Gastrocnemius medialis (tissue), 4 donors: ENCODE results near the gene SOX15.
A peak's percentile ranks its signal among the peaks of the same experiment; 100 is the strongest.

Experiments used
- CTCF ChIP-seq, 5 experiments: fragments of 450-650 bp in 3 of 5; fragments of 200-600 bp in 2 of 5; sonication (generic) in 2 of 5; IDR thresholded peaks in 4 of 5; conservative IDR thresholded peaks in 1 of 5; 1 replicate in 4 of 5; 2 replicates in 1 of 5; pipeline ENCODE4 v1.5.1; 2016 to 2019; ENCODE audit warnings: antibody characterized with exemption in 5 of 5, mild to moderate bottlenecking in 3 of 5, moderate library complexity in 3 of 5
- POLR2A ChIP-seq, 2 donors: fragments of 450-650 bp; IDR thresholded peaks; one replicate each; pipeline ENCODE4 v1.6.1; 2017; ENCODE audit warnings: antibody characterized with exemption in 2 of 2, mild to moderate bottlenecking in 2 of 2, moderate library complexity in 2 of 2

- TF ChIP-seq CTCF (IDR thresholded peaks at IDR 0.05 in 4 of 5, conservative IDR thresholded peaks at IDR 0.05 in 1 of 5), result peak in 4 of 5 experiments; percentile 54 to 64 (median 56)
- no peak for TF ChIP-seq POLR2A (IDR thresholded peaks at IDR 0.05)
Measured at GRCh38 chr17:7632492-7632894, 42.6 kb upstream of the SOX15 start.
